A673 (cell line): ENCODE results near the gene TRAF7.
"Not testable (repeated sequence)": the region's sequence is repeated elsewhere in the genome, so short reads cannot be mapped to it uniquely, and the experiment has no call there.

Source experiments
- EZH2 ChIP-seq: fragments of 200-600 bp; sonication (generic); IDR thresholded peaks from 2 replicates; pipeline ENCODE4 v1.6.1; 2017; ENCODE audit warnings: borderline replicate concordance, low read depth, mild to moderate bottlenecking, mixed read lengths, antibody characterized with exemption, low read length; ENCODE audit not compliant: poor library complexity, severe bottlenecking
- TF ChIP-seq, protein P1 (sequence below): fragments of 300-800, 200-600 bp; sonication (generic); conservative IDR thresholded peaks from 2 replicates; pipeline ENCODE4 v1.5.1; 2017; ENCODE audit warnings: low read depth, mild to moderate bottlenecking, antibody characterized with exemption, low read length, moderate library complexity, mixed read lengths

DNA sequence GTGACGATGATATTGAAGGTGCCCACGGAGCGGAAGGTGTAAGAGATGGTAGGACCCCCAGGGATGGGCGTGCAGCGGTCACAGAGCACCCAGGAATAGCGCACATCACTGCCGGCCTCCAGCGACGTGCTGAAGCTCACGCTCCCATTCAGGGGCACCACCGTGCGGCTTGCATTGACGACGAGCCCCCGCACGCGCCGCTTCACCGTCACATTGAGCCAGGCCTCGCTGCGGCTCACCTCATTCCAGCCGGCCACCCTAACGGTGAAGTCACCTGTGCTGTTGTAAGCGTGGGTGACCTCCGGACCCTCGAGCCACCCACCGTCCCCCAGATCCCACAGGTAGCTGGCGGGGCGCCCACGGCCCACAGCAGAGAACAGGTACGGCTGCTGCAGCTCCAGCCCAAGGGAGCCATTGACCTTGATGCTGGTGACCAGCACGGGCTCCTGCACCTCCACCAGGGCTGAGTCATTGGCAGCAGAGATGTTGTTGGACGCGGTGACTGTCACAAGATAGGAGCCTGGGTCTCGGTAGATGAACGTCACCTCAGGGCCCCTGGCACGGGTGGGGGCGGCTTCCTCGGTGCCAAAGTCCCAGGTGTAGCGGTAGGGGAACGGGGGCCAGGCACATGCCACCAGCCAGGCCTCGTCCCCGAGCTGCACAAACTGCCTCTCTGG is 45.1 kb upstream of the TRAF7 start:
- TF ChIP-seq, protein P1, sequence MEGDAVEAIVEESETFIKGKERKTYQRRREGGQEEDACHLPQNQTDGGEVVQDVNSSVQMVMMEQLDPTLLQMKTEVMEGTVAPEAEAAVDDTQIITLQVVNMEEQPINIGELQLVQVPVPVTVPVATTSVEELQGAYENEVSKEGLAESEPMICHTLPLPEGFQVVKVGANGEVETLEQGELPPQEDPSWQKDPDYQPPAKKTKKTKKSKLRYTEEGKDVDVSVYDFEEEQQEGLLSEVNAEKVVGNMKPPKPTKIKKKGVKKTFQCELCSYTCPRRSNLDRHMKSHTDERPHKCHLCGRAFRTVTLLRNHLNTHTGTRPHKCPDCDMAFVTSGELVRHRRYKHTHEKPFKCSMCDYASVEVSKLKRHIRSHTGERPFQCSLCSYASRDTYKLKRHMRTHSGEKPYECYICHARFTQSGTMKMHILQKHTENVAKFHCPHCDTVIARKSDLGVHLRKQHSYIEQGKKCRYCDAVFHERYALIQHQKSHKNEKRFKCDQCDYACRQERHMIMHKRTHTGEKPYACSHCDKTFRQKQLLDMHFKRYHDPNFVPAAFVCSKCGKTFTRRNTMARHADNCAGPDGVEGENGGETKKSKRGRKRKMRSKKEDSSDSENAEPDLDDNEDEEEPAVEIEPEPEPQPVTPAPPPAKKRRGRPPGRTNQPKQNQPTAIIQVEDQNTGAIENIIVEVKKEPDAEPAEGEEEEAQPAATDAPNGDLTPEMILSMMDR: not testable (repeated sequence)
- not testable (repeated sequence) for TF ChIP-seq EZH2
